ENCODE measurements around the gene HS6ST2. TPM values are rescaled to one million over a fixed set of nuclear protein-coding genes. Genes with fewer than 3 reads are reported as not detected.

HS6ST2 gene
- total RNA-seq, result 0.07 TPM in 1 of 2 replicates, not detected in the other

GRCh38 chrX:132958091-132958703 lies at the start of gene HS6ST2:
HS6ST2 (minus strand) TSS chrX:132958629.

Other genes starting within 250 kb of the HS6ST2 start
- gene USP26, start 138.5 kb upstream of the HS6ST2 start, total RNA-seq, result not detected in 2 replicates

Measured in smooth muscle cell of the pulmonary artery (primary cell).